ENCODE results near the gene FGR. TPM values are rescaled to one million over a fixed set of nuclear protein-coding genes. Genes with fewer than 3 reads are reported as not detected.
A peak's percentile ranks its signal among the peaks of the same experiment; 100 is the strongest.

FGR gene
- total RNA-seq, 4 donors from 2014 or later: 4.3 to 9.8 (median 5.2) TPM

DNA sequence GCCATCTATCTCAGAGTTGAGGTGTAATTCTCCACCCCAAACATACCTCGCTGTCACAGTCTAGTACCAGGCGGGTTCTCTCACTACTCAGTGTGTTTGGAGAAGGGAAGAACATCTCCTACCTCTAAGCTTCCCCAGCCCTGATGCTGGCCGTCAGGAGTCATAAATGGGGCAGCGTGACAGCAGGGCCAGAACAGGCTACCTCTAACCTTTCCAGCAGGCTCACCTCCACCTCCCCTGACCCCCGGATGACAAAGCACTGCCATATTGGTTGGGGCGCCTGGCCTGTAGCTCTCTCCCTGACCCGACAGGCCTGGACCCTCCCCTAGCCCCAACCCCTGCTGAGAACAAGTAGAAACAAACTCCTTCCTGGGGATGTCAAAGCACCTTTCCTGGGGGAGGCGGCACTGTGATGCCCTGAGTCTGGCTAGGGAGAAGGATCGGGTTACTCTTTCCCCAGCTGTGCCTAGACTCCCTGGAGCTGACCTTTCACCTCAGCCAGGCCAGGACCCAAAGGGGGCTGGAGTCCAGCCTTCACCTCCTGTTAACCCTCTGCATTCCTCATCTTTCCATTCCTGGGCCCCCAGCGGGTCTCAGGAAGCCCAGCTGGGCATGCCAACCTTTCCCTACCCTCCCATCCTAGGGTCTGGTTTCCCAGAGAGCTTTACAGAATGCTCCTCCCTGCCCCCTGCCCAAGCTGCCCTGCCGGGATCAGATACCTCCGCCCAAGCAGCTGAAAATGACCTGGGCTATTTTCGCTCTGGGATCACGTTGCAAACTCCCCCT, 65.3 kb downstream of the FGR start:
- intact Hi-C loops (cut with DNase I; ENCODE audit: low total_unique reads): no loop called here
- 55 to 68% methylated on average over 13 to 14 of the region's 14 CpGs for WGBS, 2 donors
- TF ChIP-seq CTCF (IDR thresholded peaks at IDR 0.05): no peak
- no peak for TF ChIP-seq POLR2A (IDR thresholded peaks at IDR 0.05)
- DNase-seq (ENCODE audit: low spot score in 2 of 2): no peak
- no peak overlapping the region for H3K4me3 ChIP-seq (ENCODE audit: low read depth, poor library complexity, severe bottlenecking)

- intact Hi-C loops (cut with DNase I; ENCODE audit: low total_unique reads): no loop called here
- no peak for DNase-seq (ENCODE audit: low spot score in 2 of 2)
- TF ChIP-seq CTCF (IDR thresholded peaks at IDR 0.05): no peak
- no peak for TF ChIP-seq POLR2A (IDR thresholded peaks at IDR 0.05)
- WGBS, 2 donors: 30 to 40% methylated on average over 3 of the region's 3 CpGs
- no peak overlapping the region for H3K4me3 ChIP-seq (ENCODE audit: low read depth, poor library complexity, severe bottlenecking)
Measured at GRCh38 chr1:27569088-27569460, 65.9 kb downstream of the FGR start.

DNA sequence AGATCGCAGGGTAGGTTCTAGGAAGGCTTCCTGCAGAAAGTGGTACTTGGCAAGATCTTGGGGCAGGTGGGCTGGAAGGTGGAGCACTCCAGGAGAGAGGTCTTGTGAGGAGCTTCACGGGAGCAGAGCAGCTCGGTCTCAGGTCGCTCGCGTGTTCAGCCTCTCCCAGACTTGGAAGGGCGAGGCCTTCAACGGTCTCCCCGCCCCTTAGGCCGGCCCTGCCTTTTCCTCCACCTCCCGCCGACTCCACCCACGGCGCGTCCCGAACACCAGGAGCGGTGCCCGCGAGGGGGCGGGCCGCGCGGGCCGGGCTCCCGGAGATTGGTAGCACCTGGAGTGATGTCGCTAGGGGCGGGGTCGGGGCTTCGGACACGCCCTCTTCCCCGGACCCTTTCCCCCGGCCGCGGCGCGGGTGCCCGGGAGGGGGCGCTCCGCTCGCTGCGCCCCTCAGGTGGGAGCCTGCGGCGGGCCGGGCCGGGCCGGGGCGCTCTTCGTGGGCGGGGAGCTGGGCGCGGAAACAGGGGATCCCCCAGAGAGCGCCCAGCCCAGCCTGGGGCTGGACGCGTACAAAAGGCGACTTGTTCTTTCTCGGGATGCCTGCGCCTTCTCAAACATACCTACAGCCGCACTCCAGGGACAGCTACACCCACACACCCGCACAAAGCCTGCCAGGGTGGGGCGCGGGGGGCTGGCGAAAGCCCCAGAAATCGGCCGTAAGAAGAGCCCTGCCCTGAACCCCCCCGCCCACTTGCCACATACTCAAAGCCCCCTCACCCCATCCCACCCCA, 66.5 kb downstream of the FGR start:
- intact Hi-C loops (cut with DNase I; ENCODE audit: low total_unique reads): no loop called here
- H3K4me3 ChIP-seq (ENCODE audit: low read depth, poor library complexity, severe bottlenecking): no peak overlapping the region
- 4 to 5% methylated on average over 24 to 34 of the region's 65 CpGs for WGBS, 2 donors
- TF ChIP-seq POLR2A (IDR thresholded peaks at IDR 0.05) (no peak), CTCF (IDR thresholded peaks at IDR 0.05) (no peak)
- DNase-seq (ENCODE audit: low spot score in 2 of 2): peak; percentile 94 to 99

GRCh38 chr1:27567971-27568299, 67.0 kb downstream of the FGR start:
- no peak for DNase-seq (ENCODE audit: low spot score in 2 of 2)
- 48 to 78% methylated on average over 8 of the region's 8 CpGs for WGBS, 2 donors
- intact Hi-C loops (cut with DNase I; ENCODE audit: low total_unique reads): no loop called here
- no peak overlapping the region for H3K4me3 ChIP-seq (ENCODE audit: low read depth, poor library complexity, severe bottlenecking)
- TF ChIP-seq POLR2A (IDR thresholded peaks at IDR 0.05): no peak
- no peak for TF ChIP-seq CTCF (IDR thresholded peaks at IDR 0.05)

DNA sequence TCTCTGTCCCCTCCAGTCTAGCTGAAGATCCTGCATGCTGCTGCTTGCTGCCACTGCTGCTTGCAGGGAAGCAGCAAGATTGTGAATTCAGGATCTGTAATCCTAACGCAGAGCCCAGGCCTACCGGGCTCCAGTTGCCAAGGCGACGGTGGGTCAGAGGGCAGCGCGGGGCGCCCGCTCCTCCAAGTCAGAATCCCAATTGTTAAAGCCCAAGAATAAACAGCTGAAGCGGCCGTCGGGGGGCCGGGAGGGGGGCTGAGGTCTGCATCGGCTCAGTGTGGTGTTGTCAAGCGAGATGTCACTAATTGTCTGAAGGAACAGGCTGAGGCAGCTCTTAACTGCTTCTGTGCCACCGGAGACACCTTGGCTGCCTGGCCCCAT, 67.8 kb downstream of the FGR start:
- WGBS, 2 donors: 40 to 47% methylated on average over 9 to 15 of the region's 15 CpGs
- no peak overlapping the region for H3K4me3 ChIP-seq (ENCODE audit: low read depth, poor library complexity, severe bottlenecking)
- DNase-seq (ENCODE audit: low spot score in 2 of 2): no peak
- no peak for TF ChIP-seq POLR2A (IDR thresholded peaks at IDR 0.05)
- TF ChIP-seq CTCF (IDR thresholded peaks at IDR 0.05): no peak
- intact Hi-C loops (cut with DNase I; ENCODE audit: low total_unique reads): no loop called here

Measured in lower leg skin (tissue), 4 donors.